Spleen (tissue), 7 donors: ENCODE measurements around the gene SLC7A8.

Experiments used
- POLR2A ChIP-seq, 3 donors: fragments of 450-650 bp; IDR thresholded peaks; one replicate each; pipeline ENCODE4 v1.5.1; 2017; ENCODE audit warnings: antibody characterized with exemption in 3 of 3, mild to moderate bottlenecking in 1 of 3
- TF ChIP-seq, protein P1 (sequence below), 11 experiments: fragments of 200-600 bp in 7 of 11; fragments of 450-650 bp in 4 of 11; sonication (generic) in 4 of 11; IDR thresholded peaks in 8 of 11; conservative IDR thresholded peaks in 3 of 11; 1 replicate in 7 of 11; 2 replicates in 4 of 11; pipeline versions ENCODE4 v1.4.0 to v1.8.0; 2016 to 2021; ENCODE audit warnings: antibody characterized with exemption in 11 of 11, inconsistent platforms in 4 of 11, mild to moderate bottlenecking in 1 of 11
- donor health status: DM: no; HTN: no; CAD: no; lungs with moderate emphysema.
- donor health status: DM: no; HTN: no; CAD: no.
- donor health status: DM: no; HTN: no; CAD: no.

DNA sequence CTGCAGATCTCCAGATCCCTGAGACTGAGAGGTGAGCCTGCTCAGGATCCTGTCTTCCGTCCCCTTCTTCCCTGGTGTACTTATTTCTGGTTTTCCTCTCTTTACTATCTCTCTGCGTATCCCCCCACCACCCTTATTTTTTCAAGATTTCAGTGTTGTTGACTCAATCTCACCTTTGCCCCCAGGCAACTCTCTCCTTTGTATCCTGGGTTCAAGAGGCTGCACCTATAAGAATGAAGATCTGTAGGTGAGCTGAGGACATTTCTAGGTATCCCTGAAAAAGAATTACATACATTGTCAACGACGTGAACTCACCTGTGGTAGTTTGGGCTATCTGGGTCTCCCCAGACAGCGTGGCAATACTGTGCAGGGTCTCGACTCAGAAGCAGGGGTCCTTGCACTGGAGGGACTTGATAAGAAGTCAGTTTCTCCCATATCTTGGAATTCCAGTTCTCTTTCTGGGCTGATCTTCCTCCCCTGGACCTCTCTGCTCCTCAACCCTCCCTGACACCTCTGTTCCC is 79.3 kb downstream of the SLC7A8 start:
- TF ChIP-seq, protein P1, sequence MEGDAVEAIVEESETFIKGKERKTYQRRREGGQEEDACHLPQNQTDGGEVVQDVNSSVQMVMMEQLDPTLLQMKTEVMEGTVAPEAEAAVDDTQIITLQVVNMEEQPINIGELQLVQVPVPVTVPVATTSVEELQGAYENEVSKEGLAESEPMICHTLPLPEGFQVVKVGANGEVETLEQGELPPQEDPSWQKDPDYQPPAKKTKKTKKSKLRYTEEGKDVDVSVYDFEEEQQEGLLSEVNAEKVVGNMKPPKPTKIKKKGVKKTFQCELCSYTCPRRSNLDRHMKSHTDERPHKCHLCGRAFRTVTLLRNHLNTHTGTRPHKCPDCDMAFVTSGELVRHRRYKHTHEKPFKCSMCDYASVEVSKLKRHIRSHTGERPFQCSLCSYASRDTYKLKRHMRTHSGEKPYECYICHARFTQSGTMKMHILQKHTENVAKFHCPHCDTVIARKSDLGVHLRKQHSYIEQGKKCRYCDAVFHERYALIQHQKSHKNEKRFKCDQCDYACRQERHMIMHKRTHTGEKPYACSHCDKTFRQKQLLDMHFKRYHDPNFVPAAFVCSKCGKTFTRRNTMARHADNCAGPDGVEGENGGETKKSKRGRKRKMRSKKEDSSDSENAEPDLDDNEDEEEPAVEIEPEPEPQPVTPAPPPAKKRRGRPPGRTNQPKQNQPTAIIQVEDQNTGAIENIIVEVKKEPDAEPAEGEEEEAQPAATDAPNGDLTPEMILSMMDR (IDR thresholded peaks at IDR 0.05 in 8 of 11, conservative IDR thresholded peaks at IDR 0.05 in 3 of 11): no peak
- no peak for TF ChIP-seq POLR2A (IDR thresholded peaks at IDR 0.05)
